Parathyroid adenoma (tissue), 2 donors: ENCODE measurements around the gene TNS3.

Source experiments
- H2AFZ ChIP-seq: fragments of 300-600 bp; sonication (generic); one replicate; pipeline ENCODE4 v1.7.0; 2017; ENCODE audit warnings: antibody characterized with exemption, mild to moderate bottlenecking
- H3K27ac ChIP-seq: fragments of 300-600 bp; sonication (generic); one replicate; pipeline ENCODE4 v1.7.0; 2017
- H3K27me3 ChIP-seq: fragments of 300-600 bp; sonication (generic); one replicate; pipeline ENCODE4 v1.7.0; 2017; ENCODE audit warnings: low read length; ENCODE audit not compliant: control insufficient read depth, insufficient read depth
- H3K36me3 ChIP-seq: fragments of 300-600 bp; sonication (generic); one replicate; pipeline ENCODE4 v1.7.0; 2017; ENCODE audit warnings: low read length; ENCODE audit not compliant: control insufficient read depth, insufficient read depth
- H3K4me1 ChIP-seq: fragments of 300-600 bp; sonication (generic); one replicate; pipeline ENCODE4 v1.7.0; 2017; ENCODE audit warnings: control low read depth
- H3K4me2 ChIP-seq: fragments of 300-600 bp; sonication (generic); one replicate; pipeline ENCODE4 v1.7.0; 2017; ENCODE audit warnings: low read length
- H3K4me3 ChIP-seq: fragments of 300-600 bp; sonication (generic); one replicate; pipeline ENCODE4 v1.7.0; 2017; ENCODE audit warnings: low read depth, low read length
- H3K79me2 ChIP-seq: fragments of 300-600 bp; sonication (generic); one replicate; pipeline ENCODE4 v1.7.0; 2017; ENCODE audit warnings: control low read depth
- H3K9ac ChIP-seq: fragments of 300-600 bp; sonication (generic); one replicate; pipeline ENCODE4 v1.7.0; 2017; ENCODE audit warnings: mild to moderate bottlenecking
- H3K9me3 ChIP-seq: fragments of 300-600 bp; sonication (generic); one replicate; pipeline ENCODE4 v1.7.0; 2017; ENCODE audit warnings: low read length; ENCODE audit not compliant: control insufficient read depth
- CTCF ChIP-seq: fragments of 300-600 bp; sonication (generic); IDR thresholded peaks from one replicate; pipeline ENCODE4 v1.7.0; 2017; ENCODE audit warnings: antibody characterized with exemption, mild to moderate bottlenecking
- donor health status: primary hyperparathyroidism.

Gene TNS3

GRCh38 chr7:47531584-47532492 lies 50.1 kb downstream of the TNS3 start:
- no peak overlapping the region for H3K4me3 ChIP-seq
- peaks cover 12% of the 10 kb centered on the region for H3K79me2 ChIP-seq
- no peak overlapping the region for H3K27ac ChIP-seq
- H2AFZ ChIP-seq, result no peak overlapping the region
- H3K4me1 ChIP-seq, result peaks cover 24% of the 10 kb centered on the region
- H3K9ac ChIP-seq, result no peak overlapping the region
- no peaks in the 10 kb centered on the region for H3K27me3 ChIP-seq
- no peaks in the 10 kb centered on the region for H3K9me3 ChIP-seq
- H3K36me3 ChIP-seq, result no peaks in the 10 kb centered on the region
- no peak for TF ChIP-seq CTCF
- no peak overlapping the region for H3K4me2 ChIP-seq

GRCh38 chr7:47529826-47530555 lies 51.9 kb downstream of the TNS3 start:
- Histone ChIP-seq H3K9ac (no peak overlapping the region), H3K4me2 (no peak overlapping the region), H3K36me3 (no peaks in the 10 kb centered on the region), H3K27me3 (no peaks in the 10 kb centered on the region), H3K27ac (no peak overlapping the region), H3K79me2 (peaks cover 16% of the 10 kb centered on the region), H3K4me1 (peaks cover 6% of the 10 kb centered on the region), H3K9me3 (no peaks in the 10 kb centered on the region), H2AFZ (no peak overlapping the region), H3K4me3 (no peak overlapping the region)
- no peak for TF ChIP-seq CTCF

GRCh38 chr7:47529405-47529804 lies 52.5 kb downstream of the TNS3 start:
- H3K4me2 ChIP-seq, result no peak overlapping the region
- TF ChIP-seq CTCF, result no peak
- H3K36me3 ChIP-seq, result no peaks in the 10 kb centered on the region
- no peak overlapping the region for H3K4me3 ChIP-seq
- no peak overlapping the region for H2AFZ ChIP-seq
- H3K79me2 ChIP-seq, result peaks cover 16% of the 10 kb centered on the region
- H3K9me3 ChIP-seq, result no peaks in the 10 kb centered on the region
- no peaks in the 10 kb centered on the region for H3K27me3 ChIP-seq
- H3K4me1 ChIP-seq, result peaks cover under 1% of the 10 kb centered on the region
- no peak overlapping the region for H3K9ac ChIP-seq
- no peak overlapping the region for H3K27ac ChIP-seq

GRCh38 chr7:47528471-47528870 lies 53.4 kb downstream of the TNS3 start:
- no peak for TF ChIP-seq CTCF
- H2AFZ ChIP-seq, result no peak overlapping the region
- H3K27ac ChIP-seq, result no peak overlapping the region
- H3K4me2 ChIP-seq, result no peak overlapping the region
- H3K9me3 ChIP-seq, result no peaks in the 10 kb centered on the region
- no peaks in the 10 kb centered on the region for H3K27me3 ChIP-seq
- peaks cover 21% of the 10 kb centered on the region for H3K79me2 ChIP-seq
- no peaks in the 10 kb centered on the region for H3K4me1 ChIP-seq
- H3K4me3 ChIP-seq, result no peak overlapping the region
- H3K36me3 ChIP-seq, result no peaks in the 10 kb centered on the region
- H3K9ac ChIP-seq, result no peak overlapping the region
